HG02623 (cell line): ENCODE measurements around the gene PIGQ.

Source experiments
- ATAC-seq: cut with Tn5 transposase; IDR thresholded peaks from one replicate; pipeline ENCODE4 v1.9.1; 2021; ENCODE audit warnings: moderate library complexity; ENCODE audit not compliant: unreplicated experiment

Gene PIGQ

GRCh38 chr16:569445-570254, at the start of gene PIGQ:
PIGQ (plus strand) TSS chr16:569968; CDS start chr16:574075, 4,107 bp downstream.
- peak; percentile 57 for ATAC-seq

- ATAC-seq, result no peak
Observed at GRCh38 chr16:520847-521246, 48.9 kb upstream of the PIGQ start.

- ATAC-seq, result no peak
Observed at GRCh38 chr16:521381-522210, 48.2 kb upstream of the PIGQ start.

- ATAC-seq, result no peak
Observed at GRCh38 chr16:522320-523096, 47.3 kb upstream of the PIGQ start.

GRCh38 chr16:523097-523741, 46.5 kb upstream of the PIGQ start:
- no peak for ATAC-seq

- ATAC-seq, result no peak
Observed at GRCh38 chr16:524274-525040, 45.3 kb upstream of the PIGQ start.

GRCh38 chr16:525123-525519, 44.6 kb upstream of the PIGQ start:
- ATAC-seq, result no peak

GRCh38 chr16:525520-526180, 44.1 kb upstream of the PIGQ start:
- no peak for ATAC-seq

GRCh38 chr16:526181-527014, 43.4 kb upstream of the PIGQ start:
- ATAC-seq, result no peak

- peak; percentile 56 for ATAC-seq
Observed at GRCh38 chr16:527015-527903, 42.5 kb upstream of the PIGQ start, which contains the start of gene CAPN15. CAPN15 (plus strand) TSS chr16:527712; CDS start chr16:546839, 19,127 bp downstream.

GRCh38 chr16:528111-529011, 41.4 kb upstream of the PIGQ start:
- peak; percentile 4 for ATAC-seq

GRCh38 chr16:529012-529575, 40.7 kb upstream of the PIGQ start:
- ATAC-seq, result no peak

- no peak for ATAC-seq
Observed at GRCh38 chr16:530111-530817, 39.5 kb upstream of the PIGQ start.

GRCh38 chr16:531494-532125, 38.2 kb upstream of the PIGQ start:
- no peak for ATAC-seq
